Testis (tissue), 2 donors: Measurements from ENCODE around the gene AAK1.

Experiments
- POLR2A ChIP-seq: fragments of 450-650 bp; IDR thresholded peaks from one replicate; pipeline ENCODE4 v1.6.1; 2017; ENCODE audit warnings: antibody characterized with exemption, mild to moderate bottlenecking, moderate library complexity
- TF ChIP-seq, protein P1 (sequence below), 3 experiments: fragments of 450-650 bp in 2 of 3; fragments of 200-600 bp in 1 of 3; sonication (generic) in 1 of 3; IDR thresholded peaks; one replicate each; pipeline ENCODE4 v1.5.1; 2016 to 2019; ENCODE audit warnings: antibody characterized with exemption in 3 of 3, mild to moderate bottlenecking in 2 of 3, moderate library complexity in 1 of 3

- TF ChIP-seq, protein P1, sequence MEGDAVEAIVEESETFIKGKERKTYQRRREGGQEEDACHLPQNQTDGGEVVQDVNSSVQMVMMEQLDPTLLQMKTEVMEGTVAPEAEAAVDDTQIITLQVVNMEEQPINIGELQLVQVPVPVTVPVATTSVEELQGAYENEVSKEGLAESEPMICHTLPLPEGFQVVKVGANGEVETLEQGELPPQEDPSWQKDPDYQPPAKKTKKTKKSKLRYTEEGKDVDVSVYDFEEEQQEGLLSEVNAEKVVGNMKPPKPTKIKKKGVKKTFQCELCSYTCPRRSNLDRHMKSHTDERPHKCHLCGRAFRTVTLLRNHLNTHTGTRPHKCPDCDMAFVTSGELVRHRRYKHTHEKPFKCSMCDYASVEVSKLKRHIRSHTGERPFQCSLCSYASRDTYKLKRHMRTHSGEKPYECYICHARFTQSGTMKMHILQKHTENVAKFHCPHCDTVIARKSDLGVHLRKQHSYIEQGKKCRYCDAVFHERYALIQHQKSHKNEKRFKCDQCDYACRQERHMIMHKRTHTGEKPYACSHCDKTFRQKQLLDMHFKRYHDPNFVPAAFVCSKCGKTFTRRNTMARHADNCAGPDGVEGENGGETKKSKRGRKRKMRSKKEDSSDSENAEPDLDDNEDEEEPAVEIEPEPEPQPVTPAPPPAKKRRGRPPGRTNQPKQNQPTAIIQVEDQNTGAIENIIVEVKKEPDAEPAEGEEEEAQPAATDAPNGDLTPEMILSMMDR (IDR thresholded peaks at IDR 0.05), result no peak
- no peak for TF ChIP-seq POLR2A
These were observed 182.1 kb downstream of the AAK1 start for GRCh38 chr2:69461404-69461803.
